KMS-11 (cell line): ENCODE data around the gene PLD3.

Experiments used
- H2AFZ ChIP-seq: fragments of 200-600 bp; sonication (generic); 2 replicates; pipeline ENCODE4 v1.6.1; 2016; ENCODE audit warnings: antibody characterized with exemption, mixed run types, low read depth
- H3K27ac ChIP-seq: fragments of 200-600 bp; sonication (generic); 2 replicates; pipeline ENCODE4 v1.6.1; 2016; ENCODE audit warnings: mild to moderate bottlenecking, mixed run types
- H3K27me3 ChIP-seq: fragments of 200-600 bp; sonication (generic); 2 replicates; pipeline ENCODE4 v1.6.1; 2017; ENCODE audit warnings: mild to moderate bottlenecking, low read depth, mixed run types, moderate library complexity; ENCODE audit not compliant: insufficient read depth
- H3K36me3 ChIP-seq: fragments of 200-600 bp; sonication (generic); 2 replicates; pipeline ENCODE4 v1.6.1; 2017; ENCODE audit warnings: mild to moderate bottlenecking, mixed run types; ENCODE audit not compliant: insufficient read depth
- H3K4me1 ChIP-seq: fragments of 200-600 bp; sonication (generic); 2 replicates; pipeline ENCODE4 v1.6.1; 2016; ENCODE audit warnings: mild to moderate bottlenecking, low read depth, mixed run types; ENCODE audit not compliant: poor library complexity, severe bottlenecking
- H3K4me2 ChIP-seq: fragments of 200-600 bp; sonication (generic); 2 replicates; pipeline ENCODE4 v1.7.0; 2016; ENCODE audit warnings: mild to moderate bottlenecking, mixed run types
- H3K4me3 ChIP-seq: fragments of 200-600 bp; sonication (generic); IDR thresholded peaks from 2 replicates; pipeline ENCODE4 v1.6.1; 2017; ENCODE audit warnings: low read depth, low read length, mixed read lengths; ENCODE audit not compliant: insufficient read depth
- H3K79me2 ChIP-seq: fragments of 200-600 bp; sonication (generic); 2 replicates; pipeline ENCODE4 v1.6.1; 2016; ENCODE audit warnings: low read depth, mixed run types; ENCODE audit not compliant: insufficient read depth
- H3K9ac ChIP-seq: fragments of 200-600 bp; sonication (generic); 2 replicates; pipeline ENCODE4 v1.6.1; 2016; ENCODE audit warnings: mild to moderate bottlenecking, mixed run types
- H4K20me1 ChIP-seq: fragments of 200-600 bp; sonication (generic); 2 replicates; pipeline ENCODE4 v1.6.1; 2016; ENCODE audit warnings: mild to moderate bottlenecking, mixed run types; ENCODE audit not compliant: insufficient read depth
- CTCF ChIP-seq: fragments of 200-600 bp; sonication (generic); conservative IDR thresholded peaks from 2 replicates; pipeline ENCODE4 v1.6.1; 2017; ENCODE audit warnings: low read depth, mild to moderate bottlenecking, antibody characterized with exemption, low read length, moderate library complexity, mixed read lengths

Gene PLD3

GRCh38 chr19:40415768-40416167, 67.3 kb downstream of the PLD3 start:
- H3K4me1 ChIP-seq, result peaks cover 13% of the 10 kb centered on the region
- H3K4me2 ChIP-seq, result no peak overlapping the region

GRCh38 chr19:40416918-40417642, 68.6 kb downstream of the PLD3 start:
- no peak for TF ChIP-seq CTCF
- Histone ChIP-seq H3K79me2 (no peaks in the 10 kb centered on the region), H3K4me1 (peaks cover 20% of the 10 kb centered on the region), H3K4me3 (no peak overlapping the region), H3K9ac (no peak overlapping the region), H3K27me3 (no peaks in the 10 kb centered on the region), H3K36me3 (no peaks in the 10 kb centered on the region), H3K27ac (no peak overlapping the region), H3K4me2 (peak overlapping the region; percentile 9; the same call in 1 of the 2 replicates), H2AFZ (peak overlapping the region; percentile 36; the same call in 1 of the 2 replicates), H4K20me1 (no peaks in the 10 kb centered on the region)

More at GRCh38 chr19:40415768-40416167, 67.3 kb downstream of the PLD3 start:
- Histone ChIP-seq H2AFZ (no peak overlapping the region), H3K27ac (no peak overlapping the region), H3K4me3 (no peak overlapping the region), H3K9ac (no peak overlapping the region), H3K27me3 (no peaks in the 10 kb centered on the region), H3K79me2 (no peaks in the 10 kb centered on the region), H3K36me3 (no peaks in the 10 kb centered on the region), H4K20me1 (no peaks in the 10 kb centered on the region)
- no peak for TF ChIP-seq CTCF

GRCh38 chr19:40417643-40417981, 69.1 kb downstream of the PLD3 start:
- Histone ChIP-seq H3K79me2 (no peaks in the 10 kb centered on the region), H3K4me2 (no peak overlapping the region), H3K9ac (no peak overlapping the region), H3K4me1 (peaks cover 20% of the 10 kb centered on the region), H3K27me3 (no peaks in the 10 kb centered on the region), H3K4me3 (no peak overlapping the region), H3K36me3 (no peaks in the 10 kb centered on the region), H3K27ac (no peak overlapping the region), H2AFZ (no peak overlapping the region), H4K20me1 (no peaks in the 10 kb centered on the region)
- no peak for TF ChIP-seq CTCF

- Histone ChIP-seq H3K9ac (no peak overlapping the region), H3K27me3 (no peaks in the 10 kb centered on the region), H4K20me1 (no peaks in the 10 kb centered on the region), H3K4me3 (no peak overlapping the region), H3K4me1 (peaks cover 20% of the 10 kb centered on the region), H3K36me3 (no peaks in the 10 kb centered on the region), H3K4me2 (no peak overlapping the region), H3K27ac (no peak overlapping the region), H2AFZ (no peak overlapping the region), H3K79me2 (no peaks in the 10 kb centered on the region)
- TF ChIP-seq CTCF, result no peak
These were observed 69.5 kb downstream of the PLD3 start for GRCh38 chr19:40418040-40418439.
